Subcutaneous abdominal adipose tissue (tissue), 5 donors: Measurements from ENCODE around the gene SORD.
A peak's percentile ranks its signal among the peaks of the same experiment; 100 is the strongest.

Experiments used
- H3K27ac ChIP-seq: one replicate; pipeline ENCODE4 v1.7.0; 2013; ENCODE audit warnings: low read depth, mild to moderate bottlenecking, inconsistent platforms, low read length, moderate library complexity
- H3K27me3 ChIP-seq, 5 donors: one replicate each; pipeline ENCODE4 v1.7.0; 2013; ENCODE audit warnings: low read length in 5 of 5, inconsistent platforms in 1 of 5; ENCODE audit not compliant: control insufficient read depth in 5 of 5, insufficient read depth in 4 of 5
- H3K36me3 ChIP-seq, 5 donors: one replicate each; pipeline ENCODE4 v1.7.0; 2013; ENCODE audit warnings: low read length in 5 of 5; ENCODE audit not compliant: control insufficient read depth in 5 of 5, insufficient read depth in 5 of 5
- H3K4me1 ChIP-seq, 5 donors: one replicate each; pipeline ENCODE4 v1.7.0; 2013; ENCODE audit warnings: low read length in 5 of 5, mild to moderate bottlenecking in 3 of 5, moderate library complexity in 1 of 5; ENCODE audit not compliant: control insufficient read depth in 5 of 5, insufficient read depth in 5 of 5
- H3K4me3 ChIP-seq, 5 donors: one replicate each; pipeline ENCODE4 v1.7.0; 2013; ENCODE audit warnings: low read length in 5 of 5, low read depth in 1 of 5
- H3K9ac ChIP-seq, 5 donors: one replicate each; pipeline ENCODE4 v1.7.0; 2013; ENCODE audit warnings: low read length in 5 of 5, mild to moderate bottlenecking in 4 of 5, moderate library complexity in 3 of 5
- H3K9me3 ChIP-seq, 5 donors: one replicate each; pipeline ENCODE4 v1.7.0; 2013; ENCODE audit warnings: low read length in 5 of 5; ENCODE audit not compliant: control insufficient read depth in 5 of 5
- donor health status: healthy.
- donor health status: healthy.
- donor health status: healthy.
- donor health status: healthy.
- donor health status: healthy.

SORD gene

DNA sequence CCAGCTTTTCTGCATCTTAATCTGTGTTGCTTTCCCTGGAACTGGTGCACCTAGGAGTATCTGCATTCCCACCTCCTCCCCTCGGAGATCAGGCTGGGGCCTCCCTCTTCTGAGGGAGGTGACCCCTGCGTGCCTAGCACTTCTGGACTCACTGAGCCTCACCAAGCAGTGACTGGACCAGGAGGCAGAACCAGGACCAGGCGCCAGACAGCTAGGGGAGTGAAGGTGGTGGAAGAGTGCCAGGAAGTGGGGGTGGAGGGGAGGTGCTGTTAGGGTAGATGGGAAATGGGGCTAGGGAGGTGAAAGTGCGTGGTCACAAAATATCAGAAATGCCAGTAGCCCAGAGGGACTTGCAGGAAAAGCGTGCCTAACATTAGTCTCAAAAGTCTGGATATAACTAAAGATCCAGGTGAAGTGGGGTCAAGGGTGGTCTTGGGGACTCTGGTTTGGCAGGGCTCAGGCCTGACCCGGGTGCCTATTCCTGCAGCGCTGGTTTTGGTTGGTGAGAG is 92.4 kb downstream of the SORD start:
- Histone ChIP-seq H3K4me1 (peaks cover 1 to 36% (median 35%) of the 10 kb centered on the region in 5 donors), H3K27me3 (peaks cover 54 to 75% (median 73%) of the 10 kb centered on the region in 5 donors), H3K27ac (no peak overlapping the region), H3K9ac (no peak overlapping the region), H3K9me3 (no peaks in the 10 kb centered on the region), H3K4me3 (no peak overlapping the region), H3K36me3 (no peaks in the 10 kb centered on the region)

DNA sequence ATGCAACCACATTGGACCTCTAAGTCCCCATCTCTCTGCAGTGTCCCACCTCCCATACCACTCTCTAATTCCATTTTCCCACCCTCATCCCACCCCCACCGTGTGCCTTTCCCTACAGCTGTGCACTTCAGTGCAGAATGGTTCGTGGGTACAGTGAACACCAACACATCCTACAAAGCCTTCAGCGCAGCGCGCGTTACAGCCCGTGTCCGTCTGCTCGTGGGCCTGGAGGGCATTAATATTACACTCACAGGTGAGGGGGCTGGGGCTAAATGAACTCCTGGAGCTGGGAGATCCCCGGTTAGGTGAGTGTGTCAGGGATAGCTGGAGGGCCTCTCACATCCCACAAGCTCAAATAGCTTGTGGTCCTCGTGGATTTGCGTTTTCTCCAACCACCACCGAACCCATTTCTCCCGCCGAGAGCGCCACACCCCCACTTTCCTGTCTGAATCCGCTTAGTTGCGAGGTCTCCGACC is 93.0 kb downstream of the SORD start:
- no peak overlapping the region for H3K9ac ChIP-seq
- H3K36me3 ChIP-seq, result no peaks in the 10 kb centered on the region
- H3K9me3 ChIP-seq, result no peaks in the 10 kb centered on the region
- peaks cover 54 to 80% (median 71%) of the 10 kb centered on the region in 5 donors for H3K27me3 ChIP-seq
- peaks cover 1 to 36% (median 35%) of the 10 kb centered on the region in 5 donors for H3K4me1 ChIP-seq
- H3K27ac ChIP-seq, result no peak overlapping the region
- no peak overlapping the region for H3K4me3 ChIP-seq

- no peak overlapping the region for H3K27ac ChIP-seq
Measured at GRCh38 chr15:45116482-45117307, 93.7 kb downstream of the SORD start.

DNA sequence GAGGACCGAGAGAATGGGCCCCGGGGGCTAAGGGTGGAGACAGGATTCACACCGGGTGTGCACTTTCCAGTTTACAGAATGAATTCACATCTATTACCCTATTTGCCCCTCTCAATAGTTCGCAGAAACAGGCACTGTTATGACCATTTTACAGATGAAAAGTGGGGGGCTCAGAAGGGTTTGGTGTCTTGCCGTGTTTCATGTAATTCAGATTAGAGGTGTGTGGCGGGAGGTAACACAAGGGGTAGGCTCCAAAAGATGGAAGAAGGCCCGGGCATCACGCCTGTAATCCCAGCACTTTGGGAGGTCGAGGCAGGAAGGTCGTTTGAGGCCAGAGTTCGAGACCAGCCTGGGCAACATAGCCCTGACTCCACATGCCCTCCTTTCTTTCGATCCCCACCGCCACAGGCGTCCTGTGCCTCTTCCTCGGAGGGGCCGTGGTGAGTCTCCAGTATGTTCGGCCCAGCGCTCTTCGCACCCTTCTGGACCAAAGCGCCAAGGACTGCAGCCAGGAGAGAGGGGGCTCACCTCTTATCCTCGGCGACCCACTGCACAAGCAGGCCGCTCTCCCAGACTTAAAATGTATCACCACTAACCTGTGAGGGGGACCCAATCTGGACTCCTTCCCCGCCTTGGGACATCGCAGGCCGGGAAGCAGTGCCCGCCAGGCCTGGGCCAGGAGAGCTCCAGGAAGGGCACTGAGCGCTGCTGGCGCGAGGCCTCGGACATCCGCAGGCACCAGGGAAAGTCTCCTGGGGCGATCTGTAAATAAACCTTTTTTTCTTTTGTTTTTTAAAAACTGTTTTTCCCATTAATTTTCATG is 94.5 kb downstream of the SORD start:
- Histone ChIP-seq H3K4me1 (peaks cover 1 to 31% (median 27%) of the 10 kb centered on the region in 5 donors), H3K36me3 (no peaks in the 10 kb centered on the region), H3K9ac (peak overlapping the region in 2 of 5 donors; percentile 10 to 37), H3K9me3 (no peaks in the 10 kb centered on the region), H3K4me3 (peak overlapping the region; percentile 36 to 54 (median 42)), H3K27me3 (peaks cover 49 to 79% (median 67%) of the 10 kb centered on the region in 5 donors), H3K27ac (no peak overlapping the region)

More at GRCh38 chr15:45116482-45117307, 93.7 kb downstream of the SORD start:
- Histone ChIP-seq H3K27me3 (peaks cover 52 to 83% (median 73%) of the 10 kb centered on the region in 5 donors), H3K36me3 (no peaks in the 10 kb centered on the region), H3K4me3 (peak overlapping the region in 2 of 5 donors; percentile 5 to 36), H3K9me3 (no peaks in the 10 kb centered on the region), H3K9ac (no peak overlapping the region), H3K4me1 (peaks cover 1 to 36% (median 35%) of the 10 kb centered on the region in 5 donors)

- Histone ChIP-seq H3K4me3 (peak overlapping the region; percentile 36 to 54 (median 42)), H3K9me3 (no peaks in the 10 kb centered on the region), H3K9ac (peak overlapping the region in 2 of 5 donors; percentile 10 to 37), H3K27me3 (peaks cover 43 to 73% (median 60%) of the 10 kb centered on the region in 5 donors), H3K27ac (no peak overlapping the region), H3K36me3 (no peaks in the 10 kb centered on the region), H3K4me1 (peaks cover 1 to 26% (median 22%) of the 10 kb centered on the region in 5 donors)
Measured at GRCh38 chr15:45118131-45118588, 95.2 kb downstream of the SORD start.

DNA sequence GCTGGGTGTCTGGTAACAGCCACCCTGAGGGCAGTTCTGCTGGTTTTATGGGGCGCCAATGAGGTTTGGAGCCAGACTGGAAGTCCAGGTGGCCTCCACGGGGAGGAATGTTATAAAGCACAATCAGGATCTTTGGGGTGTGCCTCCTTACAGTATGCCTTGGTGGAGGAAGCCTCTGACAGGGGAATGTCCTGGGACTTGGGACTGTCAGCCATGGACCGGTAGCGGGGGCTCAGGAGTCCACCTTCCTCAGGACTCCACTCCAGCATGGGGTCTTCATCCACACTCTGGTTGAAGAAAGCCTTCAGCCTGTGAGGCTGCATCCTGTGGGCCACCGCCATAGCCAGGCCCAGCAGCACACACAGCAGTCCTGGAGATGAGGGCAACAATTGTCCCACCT is 96.0 kb downstream of the SORD start:
- Histone ChIP-seq H3K27me3 (peaks cover 34 to 65% (median 52%) of the 10 kb centered on the region in 5 donors), H3K27ac (no peak overlapping the region)

DNA sequence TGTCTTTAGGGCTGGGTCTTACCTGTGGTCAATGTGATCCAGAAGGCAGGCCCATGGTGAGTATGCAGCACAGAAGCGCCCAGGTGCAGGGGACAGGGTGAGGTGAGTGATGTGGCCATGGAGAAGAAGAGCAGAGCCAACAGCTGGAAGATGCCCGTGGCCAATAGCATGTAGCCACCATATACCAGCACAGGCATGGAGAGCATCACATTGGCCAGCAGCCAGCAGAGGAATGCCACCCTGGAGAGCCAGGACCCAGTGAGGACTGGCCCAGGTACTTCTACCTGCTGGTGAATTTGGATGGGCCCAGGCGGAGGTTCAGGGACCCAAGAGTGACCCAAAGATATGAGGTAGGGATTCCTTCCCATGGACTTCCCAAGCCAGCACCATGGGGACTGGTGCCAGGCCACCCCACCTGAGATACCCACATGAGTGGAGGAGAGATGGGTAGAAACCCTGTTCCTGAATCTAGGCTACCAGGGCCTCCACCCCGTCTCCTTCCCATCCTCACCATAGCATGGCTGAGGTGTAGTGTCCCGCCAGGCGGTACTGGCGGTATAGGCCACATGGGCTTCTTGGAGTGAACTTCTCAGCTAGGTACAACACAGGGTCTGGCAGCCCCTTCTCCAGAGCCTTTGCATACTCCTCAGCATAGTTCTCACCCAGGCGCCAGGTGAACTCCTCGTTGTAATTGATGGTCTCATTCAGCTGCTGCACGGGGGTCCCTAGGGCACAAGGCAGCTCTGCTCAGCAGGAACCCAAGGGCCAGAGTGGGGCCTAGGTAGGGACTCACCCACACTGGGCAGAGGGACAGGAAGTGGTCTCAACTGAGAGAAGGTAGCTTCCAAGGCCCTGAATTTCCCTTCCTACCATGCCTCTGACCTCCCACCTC is 97.3 kb downstream of the SORD start:
- no peaks in the 10 kb centered on the region for H3K9me3 ChIP-seq
- H3K27ac ChIP-seq, result no peak overlapping the region
- H3K27me3 ChIP-seq, result peaks cover 23 to 55% (median 39%) of the 10 kb centered on the region in 5 donors
- H3K4me1 ChIP-seq, result peaks cover 1 to 19% (median 16%) of the 10 kb centered on the region in 5 donors
- H3K36me3 ChIP-seq, result no peaks in the 10 kb centered on the region
- no peak overlapping the region for H3K4me3 ChIP-seq
- H3K9ac ChIP-seq, result no peak overlapping the region

More for the DNA sequence above, 96.0 kb downstream of the SORD start:
- no peak overlapping the region for H3K9ac ChIP-seq
- no peaks in the 10 kb centered on the region for H3K9me3 ChIP-seq
- no peaks in the 10 kb centered on the region for H3K36me3 ChIP-seq
- no peak overlapping the region for H3K4me3 ChIP-seq
- H3K4me1 ChIP-seq, result peaks cover 1 to 26% (median 20%) of the 10 kb centered on the region in 5 donors

DNA sequence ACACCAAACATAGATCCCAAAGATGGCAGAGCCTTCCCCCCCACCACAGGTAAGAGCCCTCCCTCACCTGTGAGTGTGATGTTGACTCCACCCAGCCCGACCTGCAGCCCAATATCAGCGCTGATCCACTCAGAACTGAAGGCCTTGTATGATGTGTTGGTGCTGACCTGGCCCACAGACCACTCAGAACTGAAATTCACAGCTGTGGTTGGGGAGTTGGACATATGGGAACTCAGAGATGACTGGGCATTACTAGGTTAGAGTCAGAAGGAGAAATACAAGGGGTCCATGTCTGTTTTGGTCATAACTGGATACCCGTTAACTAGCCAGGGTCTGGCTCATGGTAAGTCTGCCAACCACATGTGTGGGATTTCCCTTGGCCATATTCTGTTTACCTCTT is 98.0 kb downstream of the SORD start:
- Histone ChIP-seq H3K9ac (no peak overlapping the region), H3K9me3 (no peaks in the 10 kb centered on the region), H3K27ac (no peak overlapping the region), H3K36me3 (no peaks in the 10 kb centered on the region), H3K4me3 (no peak overlapping the region), H3K4me1 (peaks cover 1 to 19% (median 16%) of the 10 kb centered on the region in 5 donors), H3K27me3 (peaks cover 16 to 52% (median 32%) of the 10 kb centered on the region in 5 donors)
